Endodermal cell (in vitro differentiated cells): ENCODE data around the gene OPA1. TPM values are rescaled to one million over a fixed set of nuclear protein-coding genes. Genes with fewer than 3 reads are reported as not detected.

Source experiments
- DNase-seq: peaks from one replicate; pipeline ENCODE4 v3.0.0-alpha.2; 2017
- H3K27ac ChIP-seq: 2 replicates; pipeline ENCODE4 v1.5.1; 2013; ENCODE audit warnings: mild to moderate bottlenecking, low read depth, low read length, moderate library complexity
- H3K27me3 ChIP-seq: 2 replicates; pipeline ENCODE4 v1.6.1; 2013; ENCODE audit warnings: mild to moderate bottlenecking, low read length, moderate library complexity; ENCODE audit not compliant: insufficient read depth, control insufficient read depth, poor library complexity, severe bottlenecking
- H3K36me3 ChIP-seq: 2 replicates; pipeline ENCODE4 v1.7.0; 2013; ENCODE audit warnings: mild to moderate bottlenecking, low read length, moderate library complexity; ENCODE audit not compliant: control insufficient read depth, insufficient read depth
- H3K4me1 ChIP-seq: one replicate; pipeline ENCODE4 v1.7.0; 2013; ENCODE audit warnings: low read length; ENCODE audit not compliant: control insufficient read depth, insufficient read depth
- H3K4me3 ChIP-seq: 2 replicates; pipeline ENCODE4 v1.5.1; 2013; ENCODE audit warnings: mild to moderate bottlenecking, low read length, moderate library complexity
- H3K9ac ChIP-seq: 2 replicates; pipeline ENCODE4 v1.6.1; 2013; ENCODE audit warnings: mild to moderate bottlenecking, low read length, moderate library complexity; ENCODE audit not compliant: poor library complexity, severe bottlenecking; ENCODE audit errors: extremely low read depth
- H3K9me3 ChIP-seq: 2 replicates; pipeline ENCODE4 v1.6.1; 2013; ENCODE audit warnings: mild to moderate bottlenecking, low read length, moderate library complexity; ENCODE audit not compliant: control insufficient read depth
- H3K27ac Mint-ChIP-seq: 2 replicates; pipeline ENCODE4 v1.8.0; 2020; ENCODE audit warnings: mixed read lengths
- H3K27me3 Mint-ChIP-seq: 2 replicates; pipeline ENCODE4 v1.8.0; 2021; ENCODE audit warnings: mild to moderate bottlenecking, mixed read lengths; ENCODE audit not compliant: insufficient read depth
- H3K36me3 Mint-ChIP-seq: 2 replicates; pipeline ENCODE4 v1.8.0; 2020; ENCODE audit warnings: low read depth, mixed read lengths
- H3K4me1 Mint-ChIP-seq: 2 replicates; pipeline ENCODE4 v1.8.0; 2020; ENCODE audit warnings: mixed read lengths
- H3K4me3 Mint-ChIP-seq: 2 replicates; pipeline ENCODE4 v1.8.0; 2020; ENCODE audit warnings: mild to moderate bottlenecking, moderate library complexity, mixed read lengths
- H3K9me3 Mint-ChIP-seq: 2 replicates; pipeline ENCODE4 v1.8.0; 2020; ENCODE audit warnings: mild to moderate bottlenecking, mixed read lengths
- CTCF ChIP-seq: fragments of 200-600 bp; sonication (generic); conservative IDR thresholded peaks from 2 replicates; pipeline ENCODE4 v1.5.0; 2021; ENCODE audit warnings: antibody characterized with exemption, mild to moderate bottlenecking
- WGBS, 2 experiments: methylation state at CpG; one replicate each; pipeline versions ENCODE4 v1.1.5 to v1.1.7; 2013; ENCODE audit warnings: missing lambda C conversion rate in 2 of 2, mixed read lengths in 1 of 2; ENCODE audit not compliant: insufficient coverage in 1 of 2, insufficient read length in 1 of 2; 5-methylcytosine and 5-hydroxymethylcytosine counted together
- total RNA-seq, 2 donors: library from RNA; stranded (reverse); fragmentation: NEBNext Ultra II Directional in 1 of 2; extraction: Animal tissue kit (Norgen Biotek cat#: 25700) in 1 of 2; gene quantifications; 2 replicates in 1 of 2; 3 replicates in 1 of 2; pipeline ENCODE4 v1.2.1, GENCODE V29; 2021

Gene OPA1
- total RNA-seq, 2 donors from 2014 or later = 61.5 to 69.4 TPM

- H3K4me1 ChIP-seq = peaks cover 11% of the 10 kb centered on the region
- no peaks in the 10 kb centered on the region for H3K9me3 ChIP-seq
- WGBS, 2 experiments = 61 to 72% methylated on average over 7 of the region's 7 CpGs
- no peak overlapping the region for H3K4me3 ChIP-seq
- no peaks in the 10 kb centered on the region for H3K9me3 Mint-ChIP-seq
- no peaks in the 10 kb centered on the region for H3K27me3 ChIP-seq
- no peak overlapping the region for H3K27ac ChIP-seq
- H3K4me3 Mint-ChIP-seq = no peak overlapping the region
- TF ChIP-seq CTCF = peak; percentile 35
- peaks cover 13% of the 10 kb centered on the region for H3K4me1 Mint-ChIP-seq
- H3K9ac ChIP-seq = no peak overlapping the region
- peaks cover 39% of the 10 kb centered on the region for H3K36me3 ChIP-seq
- H3K27ac Mint-ChIP-seq = peak overlapping the region; percentile 71
- DNase-seq = no peak
- H3K36me3 Mint-ChIP-seq = peaks cover 30% of the 10 kb centered on the region
- H3K27me3 Mint-ChIP-seq = no peaks in the 10 kb centered on the region
Observed at GRCh38 chr3:193673845-193674244, 80.8 kb downstream of the OPA1 start.

GRCh38 chr3:193674714-193675113, 81.7 kb downstream of the OPA1 start:
- no peak for DNase-seq
- H3K4me1 Mint-ChIP-seq = peaks cover 13% of the 10 kb centered on the region
- WGBS, 2 experiments = 96 to 100% methylated on average over 6 to 9 of the region's 9 CpGs
- H3K27ac Mint-ChIP-seq = no peak overlapping the region
- H3K9me3 Mint-ChIP-seq = no peaks in the 10 kb centered on the region
- TF ChIP-seq CTCF = no peak
- Histone ChIP-seq H3K4me1 (peaks cover 11% of the 10 kb centered on the region), H3K9me3 (no peaks in the 10 kb centered on the region), H3K27ac (no peak overlapping the region), H3K27me3 (no peaks in the 10 kb centered on the region), H3K4me3 (no peak overlapping the region), H3K36me3 (peaks cover 30% of the 10 kb centered on the region), H3K9ac (no peak overlapping the region)
- H3K4me3 Mint-ChIP-seq = no peak overlapping the region
- H3K36me3 Mint-ChIP-seq = peaks cover 26% of the 10 kb centered on the region
- no peaks in the 10 kb centered on the region for H3K27me3 Mint-ChIP-seq

- peaks cover 20% of the 10 kb centered on the region for H3K36me3 Mint-ChIP-seq
- H3K4me3 Mint-ChIP-seq = no peak overlapping the region
- no peaks in the 10 kb centered on the region for H3K27me3 ChIP-seq
- H3K4me1 Mint-ChIP-seq = peaks cover 13% of the 10 kb centered on the region
- no peak overlapping the region for H3K27ac ChIP-seq
- TF ChIP-seq CTCF = no peak
- H3K27me3 Mint-ChIP-seq = no peaks in the 10 kb centered on the region
- H3K4me3 ChIP-seq = no peak overlapping the region
- H3K9me3 ChIP-seq = no peaks in the 10 kb centered on the region
- H3K9ac ChIP-seq = no peak overlapping the region
- H3K36me3 ChIP-seq = peaks cover 20% of the 10 kb centered on the region
- H3K4me1 ChIP-seq = peaks cover 11% of the 10 kb centered on the region
- no peaks in the 10 kb centered on the region for H3K9me3 Mint-ChIP-seq
- DNase-seq = no peak
- no peak overlapping the region for H3K27ac Mint-ChIP-seq
- 96 to 100% methylated on average over 3 to 5 of the region's 5 CpGs for WGBS, 2 experiments
Observed at GRCh38 chr3:193677734-193678133, 84.7 kb downstream of the OPA1 start.
